ENCODE measurements around the gene HES7. TPM values are rescaled to one million over a fixed set of nuclear protein-coding genes. Genes with fewer than 3 reads are reported as not detected.

The HES7 gene
- total RNA-seq, 1 donor from 2014 or later = under 0.01 TPM

DNA sequence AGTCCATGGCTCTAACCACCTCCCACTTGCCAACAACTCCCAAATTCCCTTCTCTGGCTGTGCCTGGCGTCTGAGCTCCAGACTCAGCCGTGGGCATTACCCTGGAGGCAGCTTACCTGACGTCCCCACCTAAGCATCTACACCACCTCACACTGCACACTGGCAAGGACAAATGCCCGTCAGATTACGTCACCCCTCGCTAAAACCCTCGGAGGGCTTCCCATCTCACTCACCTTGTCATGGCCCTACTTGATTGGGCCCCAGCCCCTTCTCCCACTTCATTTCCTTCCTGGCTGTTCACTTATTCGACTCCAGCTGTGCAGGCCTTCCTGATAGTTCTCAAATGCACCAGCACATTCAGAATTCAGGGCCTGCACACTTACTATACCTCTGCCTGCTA lies 19.0 kb downstream of the HES7 start:
- Histone ChIP-seq H3K36me3 (ENCODE audit: control insufficient read depth in 3 of 3, insufficient read depth in 3 of 3, low read length in 3 of 3) (no peaks in the 10 kb centered on the region), H3K9me3 (ENCODE audit: control insufficient read depth in 3 of 3, low read length in 3 of 3) (no peaks in the 10 kb centered on the region), H3K4me3 (ENCODE audit: low read length in 3 of 3) (no peak overlapping the region), H3K27me3 (ENCODE audit: control insufficient read depth in 3 of 3, insufficient read depth in 3 of 3, low read length in 3 of 3) (peaks cover 18 to 19% (median 18%) of the 10 kb centered on the region in 3 donors), H3K9ac (ENCODE audit: low read depth in 1 of 3, low read length in 3 of 3) (no peak overlapping the region), H3K4me1 (ENCODE audit: control insufficient read depth in 3 of 3, insufficient read depth in 3 of 3, low read length in 3 of 3) (peaks cover 2% of the 10 kb centered on the region in 3 donors), H3K27ac (ENCODE audit: low read depth, low read length) (no peak overlapping the region)

DNA sequence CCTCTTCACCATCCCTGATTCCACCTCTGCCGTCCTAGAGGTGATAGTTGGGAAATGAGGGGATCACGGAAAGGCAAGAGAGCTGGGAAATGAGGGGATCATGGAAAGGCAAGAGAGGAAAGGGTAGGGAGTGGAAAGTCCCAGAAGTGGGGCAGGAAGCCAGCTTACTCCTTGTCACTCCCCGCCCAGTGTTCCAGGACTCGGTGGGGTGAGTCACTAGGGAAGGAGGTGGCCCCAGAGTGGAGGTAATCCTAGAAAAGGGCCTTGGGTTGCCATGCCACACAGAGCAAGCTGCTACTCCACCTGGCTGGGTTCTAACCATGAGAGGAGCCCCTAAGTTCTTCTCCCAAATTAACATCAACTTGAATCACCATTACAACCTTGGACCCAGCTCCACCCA lies 20.4 kb downstream of the HES7 start:
- Histone ChIP-seq H3K27me3 (ENCODE audit: control insufficient read depth in 3 of 3, insufficient read depth in 3 of 3, low read length in 3 of 3) (peaks cover 5 to 8% (median 8%) of the 10 kb centered on the region in 3 donors), H3K36me3 (ENCODE audit: control insufficient read depth in 3 of 3, insufficient read depth in 3 of 3, low read length in 3 of 3) (no peaks in the 10 kb centered on the region), H3K4me1 (ENCODE audit: control insufficient read depth in 3 of 3, insufficient read depth in 3 of 3, low read length in 3 of 3) (no peaks in the 10 kb centered on the region), H3K9me3 (ENCODE audit: control insufficient read depth in 3 of 3, low read length in 3 of 3) (no peaks in the 10 kb centered on the region), H3K27ac (ENCODE audit: low read depth, low read length) (no peak overlapping the region), H3K4me3 (ENCODE audit: low read length in 3 of 3) (no peak overlapping the region), H3K9ac (ENCODE audit: low read depth in 1 of 3, low read length in 3 of 3) (no peak overlapping the region)

DNA sequence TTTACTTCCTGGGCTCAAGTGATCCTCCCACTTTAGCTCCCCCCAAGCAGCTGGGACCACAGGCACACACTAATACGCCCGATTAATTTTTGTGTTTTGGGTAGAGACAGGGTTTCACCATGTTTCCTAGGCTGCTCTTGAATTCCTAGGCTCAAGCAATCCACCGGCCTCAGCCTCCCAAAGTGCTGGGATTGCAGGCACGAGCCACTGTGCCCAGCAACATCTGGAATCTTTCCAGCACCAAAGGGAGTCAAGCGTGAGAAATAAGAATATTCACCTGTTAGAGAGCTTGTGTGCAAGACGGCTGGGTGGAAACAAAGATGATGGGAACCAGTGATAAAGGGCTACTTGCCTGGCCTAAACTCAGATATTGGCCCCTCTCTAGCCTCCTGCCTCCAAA lies 22.2 kb downstream of the HES7 start:
- Histone ChIP-seq H3K27me3 (ENCODE audit: control insufficient read depth in 3 of 3, insufficient read depth in 3 of 3, low read length in 3 of 3) (peaks cover 5 to 8% (median 7%) of the 10 kb centered on the region in 3 donors), H3K4me1 (ENCODE audit: control insufficient read depth in 3 of 3, insufficient read depth in 3 of 3, low read length in 3 of 3) (no peaks in the 10 kb centered on the region), H3K36me3 (ENCODE audit: control insufficient read depth in 3 of 3, insufficient read depth in 3 of 3, low read length in 3 of 3) (no peaks in the 10 kb centered on the region), H3K9me3 (ENCODE audit: control insufficient read depth in 3 of 3, low read length in 3 of 3) (no peaks in the 10 kb centered on the region), H3K27ac (ENCODE audit: low read depth, low read length) (no peak overlapping the region), H3K9ac (ENCODE audit: low read depth in 1 of 3, low read length in 3 of 3) (no peak overlapping the region), H3K4me3 (ENCODE audit: low read length in 3 of 3) (no peak overlapping the region)

DNA sequence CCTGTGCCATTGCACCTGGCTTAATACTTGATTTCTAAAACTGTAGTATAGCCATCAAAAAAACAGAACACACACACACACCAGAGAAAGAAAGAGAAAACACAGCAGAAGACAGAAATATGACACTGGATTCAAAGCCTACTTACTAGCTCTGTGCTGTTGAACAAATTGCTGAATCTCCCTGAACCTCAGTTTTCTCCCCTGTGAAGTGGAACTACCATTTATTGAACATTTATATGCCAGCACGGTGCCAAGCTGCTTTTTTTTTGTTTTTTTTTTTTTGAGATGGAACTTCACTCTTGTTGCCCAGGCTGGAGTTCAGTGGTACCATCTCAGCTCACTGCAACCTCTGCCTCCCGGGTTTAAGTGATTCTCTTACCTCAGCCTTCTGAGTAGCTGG lies 23.1 kb downstream of the HES7 start:
- no peaks in the 10 kb centered on the region for H3K4me1 ChIP-seq (ENCODE audit: control insufficient read depth in 3 of 3, insufficient read depth in 3 of 3, low read length in 3 of 3)
- no peak overlapping the region for H3K9ac ChIP-seq (ENCODE audit: low read depth in 1 of 3, low read length in 3 of 3)
- H3K9me3 ChIP-seq (ENCODE audit: control insufficient read depth in 3 of 3, low read length in 3 of 3) = no peaks in the 10 kb centered on the region
- no peak overlapping the region for H3K27ac ChIP-seq (ENCODE audit: low read depth, low read length)
- H3K4me3 ChIP-seq (ENCODE audit: low read length in 3 of 3) = no peak overlapping the region
- H3K27me3 ChIP-seq (ENCODE audit: control insufficient read depth in 3 of 3, insufficient read depth in 3 of 3, low read length in 3 of 3) = peaks cover 14 to 15% (median 14%) of the 10 kb centered on the region in 3 donors
- no peaks in the 10 kb centered on the region for H3K36me3 ChIP-seq (ENCODE audit: control insufficient read depth in 3 of 3, insufficient read depth in 3 of 3, low read length in 3 of 3)

DNA sequence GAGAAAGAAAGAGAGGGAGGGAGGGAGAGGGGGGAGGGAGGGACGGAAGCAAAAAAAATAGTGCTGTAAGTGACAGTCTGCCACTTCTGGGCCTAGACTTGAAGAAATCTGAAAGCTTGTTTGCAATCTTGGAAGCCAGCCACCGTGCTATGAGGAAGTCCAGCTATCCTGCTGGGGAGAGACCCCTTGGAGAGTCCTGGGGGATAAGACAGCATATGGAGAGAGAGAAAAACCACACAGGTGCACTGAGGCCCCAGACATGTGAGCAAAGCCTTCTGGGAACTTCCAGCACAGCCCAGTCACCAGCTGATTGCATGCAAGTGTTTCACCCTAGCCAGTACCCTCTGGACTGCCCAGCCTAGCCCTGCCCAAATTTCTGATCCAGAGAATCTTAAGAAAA lies 23.8 kb downstream of the HES7 start:
- no peaks in the 10 kb centered on the region for H3K36me3 ChIP-seq (ENCODE audit: control insufficient read depth in 3 of 3, insufficient read depth in 3 of 3, low read length in 3 of 3)
- no peak overlapping the region for H3K4me3 ChIP-seq (ENCODE audit: low read length in 3 of 3)
- peaks cover 20 to 21% (median 21%) of the 10 kb centered on the region in 3 donors for H3K27me3 ChIP-seq (ENCODE audit: control insufficient read depth in 3 of 3, insufficient read depth in 3 of 3, low read length in 3 of 3)
- H3K9me3 ChIP-seq (ENCODE audit: control insufficient read depth in 3 of 3, low read length in 3 of 3) = no peaks in the 10 kb centered on the region
- H3K9ac ChIP-seq (ENCODE audit: low read depth in 1 of 3, low read length in 3 of 3) = no peak overlapping the region
- H3K4me1 ChIP-seq (ENCODE audit: control insufficient read depth in 3 of 3, insufficient read depth in 3 of 3, low read length in 3 of 3) = no peaks in the 10 kb centered on the region
- H3K27ac ChIP-seq (ENCODE audit: low read depth, low read length) = no peak overlapping the region

DNA sequence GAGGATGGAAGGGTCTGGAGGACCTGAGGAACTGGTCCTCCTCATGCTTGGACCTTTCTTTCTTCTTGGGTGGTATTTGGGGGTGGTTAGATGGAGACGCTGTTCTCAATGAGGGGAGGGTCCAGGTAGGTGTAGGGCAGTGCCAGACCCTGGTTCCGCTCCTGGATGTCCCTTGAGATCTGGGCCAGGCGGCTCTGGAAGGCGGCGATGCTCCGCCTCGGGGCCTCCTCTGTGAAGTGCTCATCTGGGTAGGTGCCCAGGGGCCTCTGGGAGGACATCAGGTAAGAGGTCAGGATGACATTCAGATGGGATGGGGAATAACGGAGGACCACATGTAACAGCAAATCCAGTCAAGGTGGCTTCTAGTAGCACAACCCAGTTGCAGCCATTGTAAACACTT lies 27.4 kb downstream of the HES7 start:
- Histone ChIP-seq H3K9ac (ENCODE audit: low read depth in 1 of 3, low read length in 3 of 3) (no peak overlapping the region), H3K36me3 (ENCODE audit: control insufficient read depth in 3 of 3, insufficient read depth in 3 of 3, low read length in 3 of 3) (no peaks in the 10 kb centered on the region), H3K4me3 (ENCODE audit: low read length in 3 of 3) (no peak overlapping the region), H3K27ac (ENCODE audit: low read depth, low read length) (no peak overlapping the region), H3K4me1 (ENCODE audit: control insufficient read depth in 3 of 3, insufficient read depth in 3 of 3, low read length in 3 of 3) (no peaks in the 10 kb centered on the region), H3K27me3 (ENCODE audit: control insufficient read depth in 3 of 3, insufficient read depth in 3 of 3, low read length in 3 of 3) (peaks cover 36 to 41% (median 38%) of the 10 kb centered on the region in 3 donors), H3K9me3 (ENCODE audit: control insufficient read depth in 3 of 3, low read length in 3 of 3) (no peaks in the 10 kb centered on the region)

DNA sequence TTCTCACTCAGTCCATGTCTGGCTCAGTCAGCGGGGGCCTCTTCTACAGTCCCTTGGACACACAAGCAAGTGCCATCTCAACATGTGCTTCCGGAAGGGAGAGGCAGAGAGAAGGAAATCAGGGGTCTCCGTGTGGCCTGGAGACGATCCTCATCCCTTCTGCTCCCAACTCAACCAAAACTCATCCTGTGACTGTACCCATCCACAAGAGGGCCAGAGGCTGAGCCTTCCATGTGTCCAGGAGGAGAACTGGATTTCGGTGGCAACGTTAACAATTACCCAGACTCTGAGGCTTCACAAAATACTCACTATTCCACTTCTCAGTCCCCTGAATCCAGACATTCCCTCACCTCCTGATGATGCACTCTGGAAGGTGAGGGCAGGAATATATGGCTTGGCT lies 28.5 kb downstream of the HES7 start:
- H3K27me3 ChIP-seq (ENCODE audit: control insufficient read depth in 3 of 3, insufficient read depth in 3 of 3, low read length in 3 of 3) = peaks cover 45 to 48% (median 47%) of the 10 kb centered on the region in 3 donors
- H3K9ac ChIP-seq (ENCODE audit: low read depth in 1 of 3, low read length in 3 of 3) = no peak overlapping the region
- no peaks in the 10 kb centered on the region for H3K9me3 ChIP-seq (ENCODE audit: control insufficient read depth in 3 of 3, low read length in 3 of 3)
- H3K27ac ChIP-seq (ENCODE audit: low read depth, low read length) = no peak overlapping the region
- no peak overlapping the region for H3K4me3 ChIP-seq (ENCODE audit: low read length in 3 of 3)
- no peaks in the 10 kb centered on the region for H3K36me3 ChIP-seq (ENCODE audit: control insufficient read depth in 3 of 3, insufficient read depth in 3 of 3, low read length in 3 of 3)
- H3K4me1 ChIP-seq (ENCODE audit: control insufficient read depth in 3 of 3, insufficient read depth in 3 of 3, low read length in 3 of 3) = no peaks in the 10 kb centered on the region

DNA sequence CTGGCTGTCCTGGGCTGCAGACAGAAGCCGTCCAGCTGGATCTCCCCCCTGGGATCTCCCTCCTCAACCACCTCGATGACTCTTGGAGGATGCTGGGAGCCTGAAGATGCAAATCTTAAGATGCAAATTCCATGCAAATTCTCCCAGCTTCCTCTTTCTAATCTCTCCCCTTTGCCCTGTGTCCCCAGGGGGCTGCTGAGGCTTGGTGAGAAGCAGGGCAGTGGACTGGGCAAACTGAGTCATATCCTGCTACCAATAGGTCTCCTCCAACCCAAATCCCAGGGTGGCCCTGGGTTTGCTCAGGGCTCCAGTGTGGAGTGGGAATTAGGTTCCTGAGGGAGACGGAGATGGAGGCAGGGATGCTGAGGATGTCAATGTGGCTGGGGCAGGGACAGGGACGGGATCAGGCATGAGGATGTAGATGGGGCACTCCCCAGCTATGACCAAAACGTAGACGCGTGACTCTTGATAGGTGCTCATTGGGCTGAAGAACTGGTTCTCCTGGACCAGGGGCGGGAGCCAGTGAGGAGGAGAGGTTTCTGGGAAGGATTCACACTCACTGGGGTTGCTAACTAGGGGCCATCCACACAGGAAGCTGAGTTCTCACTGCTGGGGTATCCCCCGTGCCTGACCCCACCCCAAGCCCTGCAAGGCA lies 32.7 kb downstream of the HES7 start:
- H3K9ac ChIP-seq (ENCODE audit: low read depth in 1 of 3, low read length in 3 of 3) = no peak overlapping the region
- peaks cover 49 to 58% (median 56%) of the 10 kb centered on the region in 3 donors for H3K27me3 ChIP-seq (ENCODE audit: control insufficient read depth in 3 of 3, insufficient read depth in 3 of 3, low read length in 3 of 3)
- no peak overlapping the region for H3K27ac ChIP-seq (ENCODE audit: low read depth, low read length)
- no peaks in the 10 kb centered on the region for H3K4me1 ChIP-seq (ENCODE audit: control insufficient read depth in 3 of 3, insufficient read depth in 3 of 3, low read length in 3 of 3)
- no peaks in the 10 kb centered on the region for H3K36me3 ChIP-seq (ENCODE audit: control insufficient read depth in 3 of 3, insufficient read depth in 3 of 3, low read length in 3 of 3)
- no peaks in the 10 kb centered on the region for H3K9me3 ChIP-seq (ENCODE audit: control insufficient read depth in 3 of 3, low read length in 3 of 3)
- H3K4me3 ChIP-seq (ENCODE audit: low read length in 3 of 3) = no peak overlapping the region

DNA sequence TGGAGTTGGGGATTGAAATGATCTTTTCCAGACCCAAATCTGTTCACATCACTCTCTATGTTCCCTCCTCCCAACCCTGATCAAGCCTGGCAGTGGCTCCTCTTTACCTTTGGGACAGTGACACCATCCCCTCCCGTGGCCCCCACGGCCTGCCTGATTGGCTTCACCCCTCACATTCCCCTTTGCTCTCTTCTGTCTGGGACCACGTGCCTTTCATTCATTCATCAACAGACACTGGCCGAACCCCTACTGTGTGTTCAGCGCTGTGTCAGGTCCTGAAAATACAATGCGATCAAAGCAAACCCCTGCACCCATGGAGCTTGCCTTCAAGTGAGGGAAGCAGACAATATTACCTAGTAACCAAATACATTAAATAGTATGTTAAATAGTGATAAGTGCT lies 34.2 kb downstream of the HES7 start:
- H3K36me3 ChIP-seq (ENCODE audit: control insufficient read depth in 3 of 3, insufficient read depth in 3 of 3, low read length in 3 of 3) = no peaks in the 10 kb centered on the region
- no peak overlapping the region for H3K9ac ChIP-seq (ENCODE audit: low read depth in 1 of 3, low read length in 3 of 3)
- no peaks in the 10 kb centered on the region for H3K4me1 ChIP-seq (ENCODE audit: control insufficient read depth in 3 of 3, insufficient read depth in 3 of 3, low read length in 3 of 3)
- H3K27ac ChIP-seq (ENCODE audit: low read depth, low read length) = no peak overlapping the region
- H3K9me3 ChIP-seq (ENCODE audit: control insufficient read depth in 3 of 3, low read length in 3 of 3) = no peaks in the 10 kb centered on the region
- H3K4me3 ChIP-seq (ENCODE audit: low read length in 3 of 3) = no peak overlapping the region
- peaks cover 35 to 52% (median 47%) of the 10 kb centered on the region in 3 donors for H3K27me3 ChIP-seq (ENCODE audit: control insufficient read depth in 3 of 3, insufficient read depth in 3 of 3, low read length in 3 of 3)

DNA sequence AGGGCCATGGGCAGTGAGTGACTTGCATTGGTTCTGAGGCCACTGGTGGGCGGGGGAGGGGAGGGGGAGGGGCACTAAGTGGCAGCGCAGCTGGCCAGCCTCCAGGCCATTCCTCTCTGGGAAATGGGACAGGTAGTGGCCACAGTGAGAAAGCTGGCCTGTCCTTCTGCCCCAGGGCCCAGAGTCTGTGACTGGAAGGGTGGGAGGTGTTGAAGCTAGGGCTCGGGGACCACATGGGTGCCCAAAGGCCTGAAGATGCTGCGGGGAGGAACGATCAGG lies 36.0 kb downstream of the HES7 start:
- Histone ChIP-seq H3K27ac (ENCODE audit: low read depth, low read length) (no peak overlapping the region), H3K9ac (ENCODE audit: low read depth in 1 of 3, low read length in 3 of 3) (no peak overlapping the region), H3K27me3 (ENCODE audit: control insufficient read depth in 3 of 3, insufficient read depth in 3 of 3, low read length in 3 of 3) (peaks cover 36 to 58% (median 52%) of the 10 kb centered on the region in 3 donors), H3K9me3 (ENCODE audit: control insufficient read depth in 3 of 3, low read length in 3 of 3) (no peaks in the 10 kb centered on the region), H3K36me3 (ENCODE audit: control insufficient read depth in 3 of 3, insufficient read depth in 3 of 3, low read length in 3 of 3) (no peaks in the 10 kb centered on the region), H3K4me1 (ENCODE audit: control insufficient read depth in 3 of 3, insufficient read depth in 3 of 3, low read length in 3 of 3) (no peaks in the 10 kb centered on the region), H3K4me3 (ENCODE audit: low read length in 3 of 3) (no peak overlapping the region)
